SK-N-MC (cell line): ENCODE results near the gene PPP2R3B.

Experiments
- EZH2 ChIP-seq: fragments of 200-600 bp; sonication (generic); IDR thresholded peaks from one replicate; pipeline ENCODE4 v1.6.1; 2017; ENCODE audit warnings: antibody characterized with exemption
- FOXP2 ChIP-seq: optimal IDR thresholded peaks from 2 replicates; pipeline ENCODE3; 2011; ENCODE audit warnings: mild to moderate bottlenecking, moderate library complexity; ENCODE audit not compliant: insufficient read depth; ENCODE audit errors: extremely low read length, control extremely low read depth
- POLR2AphosphoS5 ChIP-seq: IDR thresholded peaks from 2 replicates; pipeline ENCODE4 v1.6.1; 2012; ENCODE audit warnings: mild to moderate bottlenecking, low read depth, low read length, borderline replicate concordance

DNA sequence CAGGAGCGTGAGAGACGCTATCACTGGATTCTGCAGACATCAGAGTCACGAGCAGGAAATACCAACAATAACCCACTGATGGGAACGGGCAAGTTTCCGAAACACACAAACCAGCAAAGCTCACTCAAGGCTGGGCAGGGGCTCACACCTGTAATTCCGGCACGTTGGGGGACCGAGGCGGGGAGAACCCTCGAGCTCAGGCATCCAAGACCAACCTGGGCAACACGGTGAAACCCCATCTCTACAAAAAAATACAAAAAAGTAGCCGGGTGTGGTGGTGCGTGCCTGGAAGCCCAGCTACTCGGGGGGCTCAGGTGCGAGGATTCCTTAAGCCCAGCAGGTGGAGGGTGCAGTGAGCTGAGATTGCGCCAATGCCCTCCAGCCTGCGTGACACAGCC, 51.0 kb downstream of the PPP2R3B start:
- TF ChIP-seq POLR2AphosphoS5 (no peak), EZH2 (no peak), FOXP2 (no peak)
